Hepatocyte (in vitro differentiated cells): ENCODE results near the gene DIP2B. TPM values are rescaled to one million over a fixed set of nuclear protein-coding genes. Genes with fewer than 3 reads are reported as not detected.
A peak's percentile ranks its signal among the peaks of the same experiment; 100 is the strongest.

Experiments used
- DNase-seq: peaks from one replicate; pipeline ENCODE4 v3.0.0-alpha.2; 2016; ENCODE audit warnings: low spot score
- H2AFZ ChIP-seq: fragments of 200-600 bp; sonication (generic); 2 replicates; pipeline ENCODE4 v1.6.0; 2016; ENCODE audit warnings: antibody characterized with exemption, mild to moderate bottlenecking
- H3K27ac ChIP-seq: fragments of 200-600 bp; sonication (generic); 2 replicates; pipeline ENCODE4 v1.5.1; 2016; ENCODE audit warnings: mild to moderate bottlenecking
- H3K27me3 ChIP-seq: fragments of 200-600 bp; sonication (generic); 2 replicates; pipeline ENCODE4 v1.6.1; 2016
- H3K36me3 ChIP-seq: fragments of 200-600 bp; sonication (generic); replicated peaks from 2 replicates; pipeline ENCODE4 v1.5.1; 2016; ENCODE audit warnings: low read depth; ENCODE audit not compliant: insufficient read depth
- H3K4me1 ChIP-seq: fragments of 200-600 bp; sonication (generic); 2 replicates; pipeline ENCODE4 v1.5.1; 2016; ENCODE audit warnings: mild to moderate bottlenecking, moderate library complexity; ENCODE audit not compliant: insufficient read depth
- H3K4me2 ChIP-seq: fragments of 200-600 bp; sonication (generic); 2 replicates; pipeline ENCODE4 v1.6.0; 2016
- H3K4me3 ChIP-seq: fragments of 200-600 bp; sonication (generic); 2 replicates; pipeline ENCODE4 v1.5.1; 2016; ENCODE audit warnings: mild to moderate bottlenecking
- H3K79me2 ChIP-seq: fragments of 200-600 bp; sonication (generic); 2 replicates; pipeline ENCODE4 v1.6.0; 2017; ENCODE audit warnings: mild to moderate bottlenecking
- H3K9me2 ChIP-seq: fragments of 200-600 bp; sonication (generic); replicated peaks from 2 replicates; pipeline ENCODE4 v1.6.0; 2017; ENCODE audit warnings: mild to moderate bottlenecking; ENCODE audit not compliant: insufficient read depth
- H3K9me3 ChIP-seq: fragments of 200-600 bp; sonication (generic); 2 replicates; pipeline ENCODE4 v1.5.1; 2016; ENCODE audit warnings: low read depth, mild to moderate bottlenecking
- H4K20me1 ChIP-seq: fragments of 200-600 bp; sonication (generic); 2 replicates; pipeline ENCODE4 v1.6.0; 2016; ENCODE audit warnings: mild to moderate bottlenecking; ENCODE audit not compliant: insufficient read depth, poor library complexity, severe bottlenecking
- EZH2 ChIP-seq: fragments of 200-600 bp; sonication (generic); IDR thresholded peaks from 2 replicates; pipeline ENCODE4 v1.6.1; 2016; ENCODE audit warnings: antibody characterized with exemption, mild to moderate bottlenecking, borderline replicate concordance
- EZH2phosphoT487 ChIP-seq: fragments of 200-600 bp; sonication (generic); IDR thresholded peaks from one replicate; pipeline ENCODE4 v1.6.1; 2018; ENCODE audit warnings: antibody characterized with exemption, mild to moderate bottlenecking, low read depth, moderate library complexity; ENCODE audit not compliant: unreplicated experiment, severe bottlenecking
- WGBS: methylation state at CpG from one replicate; pipeline ENCODE4 v1.1.6; 2016; ENCODE audit warnings: low lambda C conversion rate; ENCODE audit errors: missing lambda C conversion rate; 5-methylcytosine and 5-hydroxymethylcytosine counted together
- polyA plus RNA-seq: library from polyadenylated mRNA; unstranded; fragments of >200 nt; fragmentation: Nextera tagmentation; extraction: Ambion mirVana; gene quantifications from 2 replicates; pipeline ENCODE4 v1.2.1, GENCODE V29; 2016
- total RNA-seq: library from RNA; depleted of rRNA; stranded (reverse); fragments of >200 nt; gene quantifications from 2 replicates; pipeline ENCODE4 v1.2.3, GENCODE V29; 2014
- TF ChIP-seq, protein P1 (sequence below): fragments of 200-600 bp; sonication (generic); IDR thresholded peaks from 2 replicates; pipeline ENCODE4 v1.5.1; 2016; ENCODE audit warnings: antibody characterized with exemption, mild to moderate bottlenecking; ENCODE audit not compliant: poor library complexity

DIP2B gene
- total and polyA plus RNA-seq, 2 experiments from 2014 or later: 10.5 to 31.8 TPM

DNA sequence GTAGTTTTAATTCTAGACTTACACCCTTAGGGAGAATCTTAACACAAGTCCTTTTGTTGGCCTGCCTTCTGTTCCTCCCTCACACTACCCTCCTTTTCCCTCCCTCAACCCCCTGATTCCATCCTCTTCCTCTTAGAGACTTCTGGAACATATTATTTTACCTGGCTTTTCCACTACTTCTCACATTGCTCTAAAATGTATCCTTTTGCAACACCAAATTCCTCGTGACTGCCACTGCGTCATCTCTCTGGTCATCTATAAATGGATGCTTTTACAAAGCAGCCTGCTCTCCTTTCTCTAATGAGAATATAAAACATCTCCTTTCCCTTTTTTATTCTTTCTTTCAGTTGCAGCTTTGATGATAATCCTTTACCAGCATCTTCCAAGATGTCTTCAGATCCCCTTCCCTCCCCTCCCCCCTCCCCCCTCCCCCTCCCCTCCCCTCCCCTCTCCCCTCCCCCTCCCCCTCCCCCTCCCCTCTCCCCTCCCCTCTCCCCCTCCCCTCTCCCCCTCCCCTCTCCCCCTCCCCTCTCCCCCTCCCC is 93.6 kb downstream of the DIP2B start:
- no peaks in the 10 kb centered on the region for H3K9me3 ChIP-seq
- DNase-seq: no peak
- WGBS: 87% methylated on average over 2 of the region's 2 CpGs
- no peaks in the 10 kb centered on the region for H3K9me2 ChIP-seq
- TF ChIP-seq EZH2phosphoT487 (no peak), EZH2 (no peak)
- H4K20me1 ChIP-seq: peaks cover 3% of the 10 kb centered on the region
- H3K4me1 ChIP-seq: peaks cover 4% of the 10 kb centered on the region
- H3K79me2 ChIP-seq: peaks cover 70% of the 10 kb centered on the region
- H3K4me3 ChIP-seq: no peak overlapping the region
- H3K36me3 ChIP-seq: no peaks in the 10 kb centered on the region
- H3K27me3 ChIP-seq: no peaks in the 10 kb centered on the region
- H3K27ac ChIP-seq: peak overlapping the region; percentile 34
- no peak overlapping the region for H3K4me2 ChIP-seq
- no peak overlapping the region for H2AFZ ChIP-seq

DNA sequence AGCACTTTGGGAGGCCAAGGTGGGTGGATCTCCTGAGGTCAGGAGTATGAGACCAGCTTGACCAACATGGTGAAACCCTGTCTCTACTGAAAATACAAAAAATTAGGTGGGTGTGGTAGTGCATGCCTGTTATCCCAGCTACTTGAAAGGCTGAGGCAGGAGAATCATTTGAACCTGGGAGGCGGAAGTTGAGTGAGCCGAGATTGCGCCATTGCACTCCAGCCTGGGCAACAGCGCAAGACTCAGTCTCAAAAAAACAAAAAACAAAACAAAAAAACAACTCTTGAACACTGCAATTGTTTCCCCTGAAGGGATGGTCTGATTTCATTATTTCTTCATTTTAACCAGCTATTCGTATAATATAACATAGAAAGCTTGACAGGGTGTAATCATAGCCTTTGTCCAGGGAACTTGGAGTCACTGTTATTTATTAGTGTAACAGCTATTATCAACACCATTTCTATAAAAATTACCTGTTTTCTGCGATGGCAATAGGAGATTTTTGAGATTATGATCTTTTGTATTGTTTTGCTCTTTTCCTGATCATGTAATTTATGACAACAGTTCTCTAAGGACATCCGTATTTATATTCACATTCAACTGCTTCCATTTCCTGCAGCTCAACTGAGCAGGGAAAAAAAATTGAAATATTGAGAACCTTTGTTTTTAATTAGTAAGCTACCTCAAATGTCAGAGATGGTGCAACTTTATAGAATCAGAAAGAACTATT is 94.7 kb downstream of the DIP2B start:
- Histone ChIP-seq H3K4me1 (peaks cover 4% of the 10 kb centered on the region), H3K4me3 (no peak overlapping the region), H3K36me3 (no peaks in the 10 kb centered on the region), H3K27me3 (no peaks in the 10 kb centered on the region), H2AFZ (no peak overlapping the region), H3K9me2 (no peaks in the 10 kb centered on the region), H3K4me2 (no peak overlapping the region), H3K9me3 (no peaks in the 10 kb centered on the region), H3K27ac (no peak overlapping the region), H3K79me2 (peaks cover 70% of the 10 kb centered on the region), H4K20me1 (peaks cover 4% of the 10 kb centered on the region)
- DNase-seq: no peak
- 94% methylated on average over 7 of the region's 7 CpGs for WGBS
- TF ChIP-seq EZH2 (no peak), EZH2phosphoT487 (no peak)
- TF ChIP-seq, protein P1, sequence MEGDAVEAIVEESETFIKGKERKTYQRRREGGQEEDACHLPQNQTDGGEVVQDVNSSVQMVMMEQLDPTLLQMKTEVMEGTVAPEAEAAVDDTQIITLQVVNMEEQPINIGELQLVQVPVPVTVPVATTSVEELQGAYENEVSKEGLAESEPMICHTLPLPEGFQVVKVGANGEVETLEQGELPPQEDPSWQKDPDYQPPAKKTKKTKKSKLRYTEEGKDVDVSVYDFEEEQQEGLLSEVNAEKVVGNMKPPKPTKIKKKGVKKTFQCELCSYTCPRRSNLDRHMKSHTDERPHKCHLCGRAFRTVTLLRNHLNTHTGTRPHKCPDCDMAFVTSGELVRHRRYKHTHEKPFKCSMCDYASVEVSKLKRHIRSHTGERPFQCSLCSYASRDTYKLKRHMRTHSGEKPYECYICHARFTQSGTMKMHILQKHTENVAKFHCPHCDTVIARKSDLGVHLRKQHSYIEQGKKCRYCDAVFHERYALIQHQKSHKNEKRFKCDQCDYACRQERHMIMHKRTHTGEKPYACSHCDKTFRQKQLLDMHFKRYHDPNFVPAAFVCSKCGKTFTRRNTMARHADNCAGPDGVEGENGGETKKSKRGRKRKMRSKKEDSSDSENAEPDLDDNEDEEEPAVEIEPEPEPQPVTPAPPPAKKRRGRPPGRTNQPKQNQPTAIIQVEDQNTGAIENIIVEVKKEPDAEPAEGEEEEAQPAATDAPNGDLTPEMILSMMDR: no peak

DNA sequence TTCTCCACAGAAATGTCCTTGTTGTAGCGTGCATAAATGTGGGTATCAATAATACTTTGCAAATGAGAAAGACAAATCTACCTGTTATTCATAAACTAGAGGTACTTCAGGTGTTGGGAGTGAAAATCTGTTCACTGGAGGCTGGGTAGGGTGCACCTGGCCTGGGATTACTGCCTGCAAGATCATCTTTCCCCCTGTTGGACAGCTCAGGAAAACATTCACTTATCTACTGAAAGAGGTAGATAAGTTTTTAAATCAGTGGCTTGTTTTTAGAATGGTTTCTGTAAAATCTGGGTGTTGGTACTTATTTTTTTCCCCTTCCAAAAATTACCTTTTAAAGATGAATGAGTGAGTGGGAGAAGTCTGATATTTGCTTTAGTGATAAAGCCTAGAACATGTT is 95.6 kb downstream of the DIP2B start:
- H2AFZ ChIP-seq: no peak overlapping the region
- no peak overlapping the region for H3K4me2 ChIP-seq
- peaks cover 4% of the 10 kb centered on the region for H4K20me1 ChIP-seq
- no peaks in the 10 kb centered on the region for H3K9me3 ChIP-seq
- DNase-seq: no peak
- no peak overlapping the region for H3K4me3 ChIP-seq
- no peaks in the 10 kb centered on the region for H3K36me3 ChIP-seq
- peaks cover 71% of the 10 kb centered on the region for H3K79me2 ChIP-seq
- 87% methylated on average over 1 of the region's 1 CpG for WGBS
- TF ChIP-seq EZH2phosphoT487: no peak
- TF ChIP-seq, protein P1: no peak
- TF ChIP-seq EZH2: no peak
- no peaks in the 10 kb centered on the region for H3K9me2 ChIP-seq
- no peak overlapping the region for H3K27ac ChIP-seq
- no peaks in the 10 kb centered on the region for H3K27me3 ChIP-seq
- H3K4me1 ChIP-seq: peaks cover 4% of the 10 kb centered on the region

DNA sequence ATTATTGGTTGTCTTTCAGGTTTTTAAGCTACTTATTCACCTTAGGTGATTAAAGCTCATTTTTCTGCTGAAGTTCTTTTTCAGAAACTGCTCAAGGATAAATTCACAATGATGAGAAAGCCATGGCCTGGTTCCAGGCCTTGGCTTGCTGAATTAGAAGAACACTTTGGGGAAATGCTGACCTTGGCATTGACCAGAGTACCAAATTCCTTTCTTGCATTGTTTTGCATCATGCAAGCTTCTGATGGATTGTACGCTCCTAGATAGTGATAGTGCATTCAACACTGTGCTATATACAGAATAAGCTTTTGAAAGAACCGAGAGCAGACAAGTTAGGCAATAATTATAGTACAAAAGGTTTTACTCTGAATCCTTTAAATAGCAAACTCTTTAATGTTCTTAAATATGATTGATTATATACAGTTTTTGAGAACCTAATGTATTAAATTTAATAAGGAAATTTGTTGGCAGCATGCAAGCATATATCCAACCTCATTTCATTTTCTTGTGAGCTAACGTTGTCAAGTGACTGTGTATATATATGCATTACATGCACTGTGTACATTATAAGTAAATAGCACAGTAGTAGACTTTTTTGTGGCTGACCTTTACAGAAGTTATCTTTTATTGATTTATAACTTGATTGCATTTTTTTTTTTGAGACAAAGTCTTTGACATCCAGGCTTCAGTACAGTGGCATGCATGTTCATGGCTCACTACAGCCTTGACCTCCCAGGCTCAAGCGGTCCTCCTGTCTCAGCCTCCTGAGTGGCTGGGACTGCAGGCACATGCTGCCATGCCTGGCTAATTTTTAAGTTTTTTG is 99.2 kb downstream of the DIP2B start:
- Histone ChIP-seq H3K36me3 (no peaks in the 10 kb centered on the region), H3K4me1 (no peaks in the 10 kb centered on the region), H2AFZ (no peak overlapping the region), H3K9me3 (no peaks in the 10 kb centered on the region), H3K9me2 (no peaks in the 10 kb centered on the region), H3K4me3 (no peak overlapping the region), H3K79me2 (peaks cover 80% of the 10 kb centered on the region), H3K27ac (no peak overlapping the region), H3K27me3 (no peaks in the 10 kb centered on the region), H3K4me2 (no peak overlapping the region), H4K20me1 (peaks cover 4% of the 10 kb centered on the region)
- DNase-seq: no peak
- WGBS: 78% methylated on average over 4 of the region's 4 CpGs
- no peak for TF ChIP-seq EZH2
- TF ChIP-seq, protein P1: no peak
- TF ChIP-seq EZH2phosphoT487: no peak
